Activated CD8-positive, alpha-beta memory T cell treated with anti-CD3 and anti-CD28 coated beads, Interleukin-2, amount 50 U/mL, for 24 hours (primary cell): Measurements from ENCODE around the gene DNAH1.

ENCODE experiments used
- DNase-seq: peaks from one replicate; pipeline ENCODE4 v3.0.0-alpha.2; 2020; ENCODE audit errors: extremely low read depth

DNAH1 gene

GRCh38 chr3:52403271-52403841 is 87.2 kb downstream of the DNAH1 start:
- DNase-seq: no peak

GRCh38 chr3:52403955-52404354 is 87.8 kb downstream of the DNAH1 start:
- no peak for DNase-seq

GRCh38 chr3:52404391-52404790 is 88.3 kb downstream of the DNAH1 start:
- no peak for DNase-seq

- DNase-seq: no peak
Measured at GRCh38 chr3:52405066-52405465, 88.9 kb downstream of the DNAH1 start.

DNA sequence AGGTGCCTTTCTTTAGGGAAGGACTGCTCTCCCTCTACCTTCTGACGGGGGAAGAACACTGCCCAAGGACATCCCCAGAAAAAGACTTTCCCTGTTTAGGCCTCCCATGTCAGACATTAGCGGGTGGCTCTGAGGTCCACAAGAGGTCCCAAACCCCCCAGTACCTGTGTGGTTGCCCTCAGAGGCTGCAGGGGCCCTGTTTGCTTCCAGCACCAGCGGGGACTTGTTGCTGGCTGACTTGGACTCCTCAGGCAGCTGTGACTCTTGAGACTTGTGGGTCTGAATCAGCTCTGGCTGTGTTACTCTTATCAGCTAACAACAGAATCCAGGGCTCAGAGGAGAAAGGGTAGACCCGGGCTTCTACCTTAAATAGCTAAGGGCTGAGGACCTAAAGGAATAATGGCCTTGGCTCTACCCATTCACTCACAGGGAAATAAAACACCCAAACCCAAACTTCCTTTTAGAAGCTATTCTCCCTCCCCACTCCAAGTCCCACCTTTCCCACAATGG is 89.5 kb downstream of the DNAH1 start:
- no peak for DNase-seq

GRCh38 chr3:52406231-52406661 is 90.1 kb downstream of the DNAH1 start:
- DNase-seq: no peak

GRCh38 chr3:52406791-52407510 is 90.8 kb downstream of the DNAH1 start:
- no peak for DNase-seq

DNA sequence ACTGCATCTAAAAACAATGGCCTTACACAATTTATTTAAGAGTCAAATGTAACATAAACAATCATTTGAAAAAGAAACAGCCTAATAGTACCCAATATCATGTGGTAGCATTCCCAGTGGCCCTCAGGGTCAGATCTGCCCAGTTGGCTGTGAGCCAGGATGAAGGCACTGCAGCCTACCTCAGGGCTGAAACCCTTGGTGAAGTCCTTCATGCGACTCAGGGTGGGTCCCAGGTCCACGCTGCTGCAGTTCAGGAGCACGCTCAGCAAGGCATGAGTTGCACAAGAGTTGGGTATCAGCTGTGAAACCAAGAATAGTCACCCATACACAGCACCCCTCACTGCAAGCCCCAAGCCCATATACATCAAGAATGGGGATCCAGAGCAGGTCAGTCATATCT is 91.7 kb downstream of the DNAH1 start:
- DNase-seq: no peak

DNA sequence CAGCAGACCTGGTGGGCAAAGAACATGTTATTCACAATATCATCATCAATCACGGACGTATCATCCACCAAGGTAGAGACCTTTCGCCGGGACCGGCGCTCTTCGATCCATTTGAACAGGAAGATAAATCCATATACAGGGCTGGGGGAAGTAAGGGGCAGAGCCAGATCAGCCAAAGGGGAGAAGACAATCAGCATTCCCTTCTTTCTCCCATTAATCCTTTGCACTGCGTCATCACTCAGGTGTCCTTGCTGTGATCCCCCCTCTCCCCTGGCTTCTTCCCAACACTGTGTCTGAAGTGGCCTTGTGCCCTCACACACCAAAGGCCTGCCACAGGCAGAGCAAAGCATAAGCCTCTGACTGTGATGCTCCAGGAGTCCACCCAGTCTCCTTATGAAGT is 92.3 kb downstream of the DNAH1 start:
- no peak for DNase-seq

- no peak for DNase-seq
Measured at GRCh38 chr3:52415800-52416199, 99.7 kb downstream of the DNAH1 start.

DNA sequence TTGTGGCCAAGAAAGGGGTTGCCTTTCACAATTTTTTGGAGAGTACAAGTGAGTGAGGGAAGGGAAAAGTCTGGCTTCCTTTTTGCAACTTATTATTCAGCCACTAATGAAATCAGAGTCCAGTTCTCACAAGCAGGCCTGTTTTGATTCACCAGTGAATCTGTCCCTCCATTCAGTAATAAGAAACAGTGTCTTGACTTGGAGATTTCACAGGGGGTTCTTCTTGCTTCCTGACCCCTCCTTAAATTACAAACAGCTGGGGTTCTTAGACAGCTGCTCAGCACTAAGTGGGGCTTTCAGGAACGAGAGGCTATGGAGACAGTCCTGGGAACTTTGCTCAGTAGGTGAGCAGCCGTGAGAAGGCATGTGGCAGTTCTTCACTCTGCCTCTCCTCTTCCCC is 104.3 kb downstream of the DNAH1 start:
- no peak for DNase-seq

DNA sequence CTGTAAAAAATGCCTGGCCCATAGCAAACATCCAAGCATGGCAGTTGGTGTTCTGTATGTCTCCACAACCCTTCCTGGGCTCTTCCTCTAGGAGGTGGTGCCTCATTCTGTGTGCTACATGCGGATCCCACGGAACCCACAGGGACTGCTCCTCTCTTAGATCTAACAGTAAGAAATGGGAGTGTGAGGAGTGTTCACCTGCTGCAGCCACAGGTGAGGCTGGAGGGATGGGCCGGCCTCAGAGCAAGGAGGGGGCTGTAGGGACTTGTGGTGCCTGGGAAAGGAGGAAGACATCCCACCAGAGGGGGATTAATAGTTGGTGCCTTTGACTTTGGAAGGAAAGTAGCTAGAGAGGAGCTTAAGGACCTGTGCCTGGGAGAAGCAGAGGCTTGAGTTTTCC is 106.5 kb downstream of the DNAH1 start:
- no peak for DNase-seq

- no peak for DNase-seq
Measured at GRCh38 chr3:52423173-52423572, 107.1 kb downstream of the DNAH1 start.

DNA sequence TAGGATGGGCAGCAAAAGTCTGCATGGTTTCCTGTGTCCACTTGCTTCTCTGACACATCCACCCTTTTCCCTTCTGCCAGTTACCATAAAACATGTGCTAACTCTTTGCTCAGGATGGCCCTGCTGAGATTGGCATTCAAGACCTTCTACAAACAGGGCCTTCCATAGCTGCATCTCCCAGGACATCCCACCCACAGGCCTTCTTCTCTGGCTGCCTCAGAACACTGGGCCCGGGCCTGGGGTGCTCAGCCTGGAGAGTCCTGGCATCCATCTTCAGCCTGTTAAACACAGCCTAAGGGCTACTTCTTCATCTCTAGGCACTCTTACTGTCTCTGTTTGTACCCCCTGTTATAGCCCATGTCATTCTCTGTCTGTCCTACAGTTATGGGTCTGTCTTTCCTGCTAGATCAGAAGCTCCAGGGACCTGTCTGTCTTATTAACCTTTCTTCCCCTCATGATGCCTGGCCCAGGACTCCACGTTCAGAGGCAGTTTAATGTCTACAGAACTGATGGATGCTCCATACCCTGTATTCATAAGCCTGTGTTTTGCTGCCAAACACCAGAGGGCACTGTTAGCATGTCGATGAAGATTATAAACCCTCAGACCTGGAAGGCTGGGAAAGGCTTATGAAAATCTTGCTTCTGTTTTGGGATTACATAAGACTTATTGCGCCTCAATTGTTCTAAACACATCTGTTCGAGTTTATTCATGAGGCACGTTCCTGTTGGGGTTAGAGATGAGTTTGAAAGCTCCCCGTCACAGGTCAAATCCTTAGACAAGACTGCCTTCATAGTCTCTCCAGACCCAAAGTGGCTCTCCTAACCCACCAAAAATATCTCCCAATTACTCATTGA is 112.3 kb downstream of the DNAH1 start:
- DNase-seq: no peak

DNA sequence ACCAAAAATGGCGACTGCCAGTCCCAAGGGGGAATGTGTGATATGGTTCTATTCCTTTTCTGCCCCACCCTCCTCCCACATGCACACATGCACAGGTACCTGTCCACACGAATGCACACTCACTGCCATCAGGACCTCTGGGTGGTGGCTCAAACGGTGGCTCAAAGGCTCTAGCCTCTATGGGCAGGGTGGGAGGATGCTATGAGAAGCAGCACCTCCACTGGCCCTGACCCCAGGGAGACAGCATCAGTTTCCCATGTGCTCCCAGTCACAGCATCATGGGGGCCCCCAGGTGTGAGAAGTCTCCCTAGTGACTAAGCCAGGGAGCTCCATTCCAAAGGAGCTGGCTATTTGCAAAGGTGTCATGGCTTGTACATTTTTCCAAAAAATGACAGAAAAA is 112.9 kb downstream of the DNAH1 start:
- no peak for DNase-seq

DNA sequence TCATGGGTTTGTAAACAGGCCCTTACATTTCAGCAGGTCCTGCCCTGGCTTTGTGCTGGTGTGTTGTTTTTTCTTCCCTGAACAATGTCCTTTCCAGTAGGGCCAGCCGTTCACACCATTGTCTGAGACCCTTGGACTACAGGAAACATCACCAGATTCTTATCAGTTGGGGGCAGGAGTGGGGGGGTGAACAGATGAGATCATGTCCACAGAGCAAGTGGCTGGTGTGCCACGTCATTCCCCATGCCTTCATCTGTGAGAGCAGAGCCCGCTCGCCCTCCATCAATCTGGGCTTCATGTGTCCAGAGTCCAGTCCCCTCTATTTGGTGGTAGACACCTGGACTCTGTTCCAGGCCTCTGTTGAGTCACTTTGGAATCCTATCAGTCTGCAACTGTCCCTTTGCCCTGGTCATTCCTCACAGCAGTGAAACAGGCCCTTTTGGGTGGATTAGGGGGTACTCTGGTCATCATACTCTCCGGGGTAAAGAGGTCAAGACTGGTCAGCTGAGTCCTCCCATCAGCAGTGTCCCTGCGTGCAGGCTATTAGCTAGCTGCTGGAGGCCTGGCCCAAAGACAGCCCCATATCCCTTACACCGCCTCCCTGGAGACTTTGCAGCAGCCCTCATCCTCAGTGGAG is 113.8 kb downstream of the DNAH1 start:
- DNase-seq: no peak

DNA sequence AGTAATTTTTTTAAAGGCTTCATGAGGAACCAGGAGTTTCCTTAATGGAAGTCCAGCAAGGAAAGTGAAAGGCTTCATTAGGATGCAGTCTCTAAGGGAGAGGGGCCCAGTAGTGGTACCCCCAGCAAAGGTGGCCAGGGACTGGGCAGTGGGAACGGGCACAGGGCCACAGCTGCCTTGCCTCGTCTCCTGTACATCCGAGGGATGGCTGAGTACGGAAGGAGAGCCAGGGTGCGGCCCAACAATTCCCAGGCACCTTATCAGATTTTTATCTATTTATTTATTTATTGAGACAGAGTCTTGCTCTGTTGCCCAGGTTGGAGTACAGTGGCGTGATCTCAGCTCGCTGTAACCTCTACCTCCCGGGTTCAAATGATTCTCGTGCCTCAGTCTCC is 114.3 kb downstream of the DNAH1 start:
- DNase-seq: no peak

- no peak for DNase-seq
Measured at GRCh38 chr3:52431459-52432223, 115.5 kb downstream of the DNAH1 start.

GRCh38 chr3:52432225-52432624 is 116.1 kb downstream of the DNAH1 start:
- no peak for DNase-seq

- DNase-seq: no peak
Measured at GRCh38 chr3:52432691-52433141, 116.6 kb downstream of the DNAH1 start.

DNA sequence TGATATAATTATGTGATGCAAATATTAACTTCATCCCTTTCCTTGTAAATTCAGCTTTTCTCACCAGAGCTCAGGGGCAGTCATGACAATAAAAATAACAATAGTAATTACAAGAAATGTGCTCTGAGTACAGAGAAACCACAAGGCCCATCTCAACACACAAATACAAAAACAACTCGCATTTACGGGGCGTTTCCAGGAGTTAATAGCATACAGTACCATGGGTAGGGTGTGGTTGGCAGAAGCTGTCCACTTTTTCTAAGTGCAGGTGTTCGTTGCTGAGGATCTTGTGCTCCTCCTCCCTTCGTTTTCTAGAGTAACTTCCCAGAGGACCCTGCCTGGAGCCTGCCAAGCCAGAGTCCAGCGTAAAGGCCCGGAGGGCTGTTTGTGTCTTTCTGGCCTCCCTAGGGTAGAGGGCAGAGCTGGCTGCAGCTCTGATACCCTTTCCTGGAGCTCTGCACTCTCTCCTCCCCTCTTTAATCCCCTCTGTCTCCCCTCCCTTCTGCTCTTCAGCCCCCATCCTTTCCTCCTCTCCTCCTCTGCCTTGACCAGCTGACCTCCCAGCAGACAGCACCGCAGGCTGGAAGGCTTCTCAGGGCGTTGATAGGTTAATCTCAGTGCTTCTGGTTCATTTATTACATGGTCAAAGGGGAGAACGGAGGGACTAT is 117.3 kb downstream of the DNAH1 start:
- no peak for DNase-seq
